GM21786 (cell line): ENCODE measurements around the gene P2RY13.

Source experiments
- ATAC-seq: cut with Tn5 transposase; IDR thresholded peaks from one replicate; pipeline ENCODE4 v1.9.1; 2021; ENCODE audit not compliant: unreplicated experiment

P2RY13 gene

GRCh38 chr3:151297429-151297828 lies 31.9 kb downstream of the P2RY13 start:
- no peak for ATAC-seq

DNA sequence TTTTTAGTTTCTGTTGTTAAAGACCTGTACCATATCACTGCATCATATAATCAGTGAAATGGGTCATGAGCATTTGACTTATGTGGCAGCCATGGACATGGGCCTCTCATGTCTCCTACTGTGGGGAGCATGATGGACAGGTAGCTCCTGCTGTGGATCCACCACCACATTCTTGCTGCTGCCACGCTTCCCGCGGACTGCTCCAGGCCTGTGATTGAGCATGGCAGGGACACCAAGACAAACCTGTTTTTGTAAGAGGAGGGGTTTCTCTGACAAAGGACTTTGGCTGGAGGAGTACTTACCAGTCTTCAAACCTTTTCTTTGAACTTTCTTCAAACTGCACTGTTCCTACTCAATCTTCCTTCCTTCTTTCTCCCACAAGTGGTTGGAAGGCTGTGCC lies 33.1 kb downstream of the P2RY13 start:
- no peak for ATAC-seq

GRCh38 chr3:151293127-151293526 lies 36.2 kb downstream of the P2RY13 start:
- no peak for ATAC-seq

DNA sequence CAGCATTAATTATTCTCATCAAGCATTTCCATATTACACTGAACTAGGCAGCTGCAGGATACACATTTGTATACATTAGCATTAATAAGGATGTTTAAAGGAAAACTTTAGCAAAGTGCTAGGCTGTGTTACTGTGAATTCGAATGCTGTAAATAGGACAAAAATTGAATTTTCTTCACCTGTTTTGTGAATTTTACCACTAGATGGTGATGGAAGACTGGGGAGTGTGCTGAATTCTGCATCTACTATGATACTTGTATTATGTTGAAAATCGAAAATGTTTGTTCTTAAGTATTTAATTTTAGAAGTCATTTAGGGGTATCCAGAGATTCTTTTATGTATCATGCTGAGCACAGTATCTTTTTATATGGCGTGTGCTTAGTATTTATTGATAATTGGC lies 38.7 kb downstream of the P2RY13 start:
- ATAC-seq, result no peak

- ATAC-seq, result no peak
These were observed 39.9 kb downstream of the P2RY13 start for GRCh38 chr3:151289445-151289844.

DNA sequence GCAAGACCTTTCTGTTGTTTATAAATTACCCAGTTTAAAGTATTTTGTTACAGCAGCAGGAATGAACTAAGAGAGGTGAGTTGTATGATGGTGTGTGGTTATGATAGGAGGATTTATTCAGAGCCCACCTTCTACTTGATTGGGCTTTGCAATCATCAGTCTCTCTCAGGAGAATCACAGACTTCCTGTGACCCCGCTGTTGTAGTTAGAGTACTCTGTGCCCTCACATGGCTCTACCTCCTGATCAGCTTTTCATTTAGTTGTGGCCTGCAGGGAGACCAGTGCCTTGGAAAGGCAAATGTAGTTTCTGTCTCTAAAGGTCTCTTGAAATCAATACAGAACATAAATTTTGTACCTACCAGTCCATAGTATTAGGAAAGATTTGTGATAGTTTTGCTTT lies 43.4 kb downstream of the P2RY13 start:
- ATAC-seq, result no peak

DNA sequence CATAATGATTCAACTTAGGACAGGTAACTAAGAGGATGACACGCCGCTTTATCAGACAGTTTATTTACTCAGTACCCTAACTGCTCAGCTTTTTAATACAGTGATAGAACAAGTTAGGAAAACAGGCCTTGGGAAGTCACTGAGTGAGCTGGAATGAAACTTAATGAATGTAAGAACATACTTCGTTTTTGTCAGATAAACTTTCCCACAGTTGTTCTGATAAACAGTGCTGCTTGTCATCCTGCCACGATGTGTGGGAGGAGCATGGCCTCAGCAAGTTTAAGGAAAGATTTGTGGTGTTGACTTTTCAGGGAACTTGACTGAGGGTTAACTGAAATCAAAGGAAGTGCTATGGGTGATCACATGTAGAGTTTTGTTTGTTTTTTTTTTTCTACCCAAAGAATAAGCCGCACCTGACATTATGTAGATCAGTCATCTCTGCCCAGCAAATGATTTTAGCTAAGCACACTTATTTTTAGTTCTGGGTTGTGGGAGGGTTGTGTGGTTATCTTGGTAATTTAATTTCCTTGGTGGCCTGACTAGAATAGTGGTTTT lies 45.4 kb downstream of the P2RY13 start:
- ATAC-seq, result no peak

GRCh38 chr3:151283387-151283786 lies 46.0 kb downstream of the P2RY13 start:
- no peak for ATAC-seq

GRCh38 chr3:151282921-151283320 lies 46.4 kb downstream of the P2RY13 start:
- no peak for ATAC-seq

GRCh38 chr3:151281671-151282324 lies 47.6 kb downstream of the P2RY13 start:
- ATAC-seq, result no peak

DNA sequence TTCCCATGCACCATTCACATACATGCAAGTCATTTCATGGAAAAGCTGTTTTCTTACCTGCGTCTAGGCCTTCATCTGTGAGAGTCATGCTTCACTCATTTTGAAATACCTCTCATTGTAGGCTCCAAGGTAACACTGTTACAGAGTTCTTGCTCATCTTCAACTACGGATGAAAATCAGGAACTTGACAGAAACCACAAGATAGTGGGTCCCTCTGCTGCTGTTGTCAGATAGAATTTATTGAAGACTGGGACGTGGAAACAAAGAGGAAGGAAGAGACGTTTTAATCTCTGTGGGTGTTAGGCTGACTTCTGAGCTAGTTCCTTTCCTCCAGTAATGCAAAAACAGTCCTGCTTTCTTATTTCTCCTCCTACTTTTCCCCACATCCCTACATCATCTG lies 51.1 kb downstream of the P2RY13 start, which contains the start of gene P2RY14:
TSS of gene P2RY14 (minus strand) at position 313 of the 400 bp plus-strand sequence. CDS start 64,226 bp downstream, outside the sequence.
- ATAC-seq, result no peak

DNA sequence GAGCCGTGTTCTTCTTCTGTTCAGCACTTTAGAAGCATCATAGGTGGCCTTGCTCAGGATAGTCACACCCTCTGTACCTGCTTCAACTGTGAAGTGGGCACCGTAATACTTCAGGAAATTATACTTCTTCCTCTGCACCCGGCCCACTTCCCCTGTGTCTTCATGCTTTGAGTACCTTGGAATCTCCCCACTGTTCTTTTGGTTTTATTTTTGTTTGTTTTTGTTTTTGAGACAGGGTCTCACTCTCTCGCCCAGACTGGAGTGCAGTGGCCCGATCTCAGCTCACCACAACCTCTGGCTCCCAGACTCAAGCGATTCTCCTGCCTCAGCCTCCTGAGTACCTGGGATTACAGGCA lies 52.7 kb downstream of the P2RY13 start:
- peak; percentile 55 for ATAC-seq
